GM19193 (cell line): ENCODE data around the gene KLRG1.

Experiments used
- POLR2A ChIP-seq: IDR thresholded peaks from 4 replicates; pipeline ENCODE4 v1.6.1; 2011; ENCODE audit not compliant: insufficient read depth, insufficient read length; ENCODE audit errors: extremely low read depth

The KLRG1 gene

DNA sequence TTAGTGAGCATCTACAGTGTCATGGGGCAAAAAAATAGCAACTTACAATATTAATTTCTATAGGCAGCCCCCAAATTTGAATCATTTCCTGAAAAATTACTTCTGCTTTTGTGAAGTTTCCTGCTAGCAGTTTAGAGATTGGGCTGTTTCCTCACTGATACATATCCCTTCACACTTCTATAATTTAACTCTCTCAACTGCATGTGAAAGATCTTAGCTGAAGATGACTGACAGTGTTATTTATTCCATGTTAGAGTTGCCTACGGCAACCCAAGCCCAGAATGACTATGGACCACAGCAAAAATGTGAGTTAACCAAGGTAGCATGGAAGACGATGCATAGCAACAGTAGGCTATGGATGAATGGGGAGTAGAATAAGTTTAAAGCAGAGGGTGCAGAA lies at the start of gene KLRG1:
Gene KLRG1 (plus strand): TSS at position 134 of the 400 bp plus-strand sequence. CDS start 90 bp downstream, at position 224.
- TF ChIP-seq POLR2A: no peak

DNA sequence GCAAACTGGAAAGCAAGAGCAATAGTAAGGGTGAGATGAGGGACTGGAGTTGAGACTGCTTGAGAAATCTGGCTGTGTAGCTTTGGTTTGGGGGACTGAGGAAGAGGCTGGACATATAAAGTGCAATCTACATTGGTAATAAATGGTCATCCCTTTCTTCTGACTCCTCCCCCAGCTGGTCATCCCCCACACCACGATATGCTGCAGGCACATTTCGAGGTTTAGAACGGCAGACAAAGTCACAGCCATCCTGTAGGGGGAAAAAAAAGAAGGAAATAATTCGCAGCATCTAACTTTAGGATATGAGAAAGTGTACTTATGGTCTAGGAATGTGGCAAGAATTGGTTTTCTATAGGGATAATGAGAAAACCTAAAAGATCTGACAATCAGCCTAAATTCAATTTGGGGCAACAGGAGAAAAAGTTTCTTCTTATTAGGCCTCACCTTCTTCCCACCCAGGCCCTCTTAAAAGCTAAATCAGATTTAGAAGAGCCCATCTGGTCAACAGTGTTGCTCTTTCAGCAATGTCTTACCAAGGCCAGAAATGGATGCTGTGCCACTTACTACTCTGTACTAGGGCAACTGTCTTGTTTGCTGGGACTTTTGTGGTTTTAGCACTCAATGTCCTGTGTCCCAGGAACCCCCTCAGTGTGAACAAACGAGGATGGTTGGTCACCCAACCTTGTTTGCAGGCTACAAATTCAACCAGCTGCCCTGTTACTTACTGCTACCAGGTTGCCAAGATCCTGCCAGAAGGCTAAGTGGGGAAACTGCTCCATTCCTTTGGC lies 47.5 kb upstream of the KLRG1 start:
- no peak for TF ChIP-seq POLR2A

DNA sequence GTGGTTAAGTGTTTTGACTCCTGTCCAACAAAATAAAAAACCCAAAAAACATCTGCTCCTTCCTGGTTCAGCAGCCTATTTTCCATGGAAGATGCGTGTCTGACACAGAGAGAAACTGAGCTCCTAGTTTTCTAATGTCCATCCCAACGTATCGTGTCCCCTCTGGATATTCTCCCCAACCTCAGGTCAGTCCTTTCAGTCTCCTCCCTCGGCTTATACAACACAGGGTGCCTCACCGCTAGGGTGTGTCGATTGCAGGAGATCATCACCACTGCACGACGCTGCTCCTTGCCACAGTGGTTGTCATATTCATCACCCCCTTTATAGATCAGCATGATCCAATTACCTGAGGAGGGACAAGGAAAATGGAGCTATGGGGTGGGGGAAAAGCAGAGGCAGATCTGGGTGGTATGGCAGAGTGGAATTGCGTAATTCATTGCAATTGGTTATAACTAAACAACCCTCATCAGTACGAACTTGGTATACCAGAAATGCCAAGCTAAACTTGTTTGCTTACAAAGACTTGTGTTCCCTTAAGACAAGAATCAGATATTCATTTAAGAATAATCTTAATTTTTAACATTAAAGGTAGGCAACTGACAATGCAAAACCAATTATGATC lies 45.7 kb upstream of the KLRG1 start:
- TF ChIP-seq POLR2A: no peak

DNA sequence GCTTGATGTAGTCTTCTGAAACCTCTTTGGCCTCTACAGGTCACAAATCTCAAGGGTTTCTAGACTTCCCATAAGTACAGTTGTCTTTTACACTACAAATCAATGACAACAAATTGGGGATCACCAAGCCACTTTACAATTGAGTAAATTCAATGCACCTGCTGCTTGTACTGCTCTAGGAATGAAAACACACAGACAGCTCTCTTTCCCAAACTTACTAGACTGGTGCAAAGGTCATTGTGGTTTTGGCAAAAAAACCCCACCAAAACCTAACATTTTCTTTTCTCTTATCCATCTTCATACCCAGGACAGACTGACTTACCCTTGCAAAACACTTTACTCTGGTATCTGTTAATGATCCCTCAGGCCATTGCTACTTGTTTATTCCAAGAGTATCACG lies 42.6 kb upstream of the KLRG1 start:
- TF ChIP-seq POLR2A: no peak

DNA sequence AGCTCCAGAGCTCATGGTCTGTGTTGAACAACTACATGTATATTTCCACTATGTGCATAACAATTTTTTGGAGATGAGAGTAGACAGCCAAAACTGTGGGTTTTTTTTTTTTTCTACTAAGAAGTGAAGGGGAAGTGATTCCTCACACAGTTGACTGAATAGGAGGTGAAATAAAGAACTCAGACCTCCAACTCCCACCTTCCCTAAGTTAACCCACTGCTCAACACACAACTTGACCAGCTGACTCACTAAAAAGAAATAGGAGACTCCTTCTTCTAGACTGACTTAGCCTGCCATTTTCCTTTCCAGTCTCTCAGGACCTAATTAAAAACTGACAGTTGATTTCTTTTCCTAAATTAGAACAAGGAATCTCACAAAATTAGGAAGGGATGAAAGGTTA lies 41.6 kb upstream of the KLRG1 start:
- TF ChIP-seq POLR2A: no peak

DNA sequence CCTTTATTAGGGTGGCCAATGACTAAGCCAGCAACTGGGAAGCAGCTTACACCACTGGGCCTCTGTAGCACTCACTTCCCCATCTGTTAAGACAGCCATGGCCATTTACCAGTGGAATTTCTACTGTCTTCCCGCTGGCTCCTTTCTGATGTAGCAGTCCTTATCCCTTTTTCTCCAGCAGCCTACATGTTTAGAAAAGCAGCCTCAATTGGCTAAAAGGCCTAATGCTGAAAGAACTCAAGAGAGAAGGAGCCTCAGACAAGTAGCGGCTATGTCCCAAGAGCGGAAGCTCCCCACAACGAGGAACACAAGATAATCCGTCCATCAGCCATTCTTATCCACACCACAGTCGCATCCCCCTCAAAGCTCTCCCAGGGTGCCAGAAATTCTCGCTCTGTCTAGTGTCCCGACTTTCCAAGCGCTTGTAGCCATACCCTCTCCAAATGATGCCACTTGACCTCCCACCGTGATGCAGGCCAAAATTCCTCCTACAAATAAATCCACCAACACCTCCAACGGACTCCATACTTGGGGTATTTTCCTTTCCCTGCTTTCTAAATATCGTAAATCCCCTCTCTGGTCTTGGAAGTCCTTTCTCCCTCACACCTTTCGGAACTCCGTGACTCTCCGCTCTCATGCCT lies 40.5 kb upstream of the KLRG1 start:
- TF ChIP-seq POLR2A: no peak

DNA sequence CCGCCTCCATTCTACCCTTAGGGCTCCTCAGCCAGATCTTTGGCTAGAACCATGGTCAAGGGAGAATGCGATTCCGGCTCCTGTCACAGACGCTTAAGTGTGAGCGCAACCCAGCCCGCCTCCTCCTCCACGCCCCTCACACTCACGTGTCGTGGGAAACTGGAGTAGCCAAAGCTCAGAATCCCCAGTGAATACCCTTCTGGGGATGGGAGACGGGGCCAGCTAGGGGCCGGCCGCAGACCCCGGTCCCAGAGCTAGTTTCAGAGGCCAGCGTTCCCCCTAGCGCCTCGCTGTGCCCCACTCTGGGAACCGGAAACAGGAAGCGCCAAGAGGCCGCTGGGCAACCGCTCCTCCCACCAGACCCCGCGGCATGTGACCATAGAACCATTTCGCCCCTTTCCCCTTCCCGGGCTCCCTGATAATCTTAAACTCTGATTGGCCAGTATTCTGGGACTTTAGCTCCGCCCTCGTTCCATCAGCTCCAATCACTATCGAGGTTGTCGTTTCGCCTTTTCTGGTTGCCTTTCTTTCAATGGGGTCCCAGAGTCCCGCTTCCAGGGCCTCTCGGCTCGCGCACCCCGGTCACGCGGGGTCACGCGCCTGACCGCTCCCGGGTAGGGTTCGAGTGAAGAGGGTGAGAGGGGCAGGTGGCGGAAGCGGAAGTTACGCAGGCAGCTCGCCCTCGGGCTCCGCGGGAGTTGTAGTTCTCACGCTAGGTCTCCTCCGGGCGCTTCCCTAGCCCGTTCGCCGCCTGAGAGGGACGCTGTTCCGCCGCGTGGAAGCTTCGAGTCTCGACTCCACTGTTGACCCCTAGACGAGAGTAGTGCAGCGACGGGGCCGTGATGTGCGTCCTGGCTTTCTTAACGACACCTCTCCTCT lies 39.8 kb upstream of the KLRG1 start, which contains the start of gene M6PR:
Gene M6PR (minus strand): TSS at position 304 of the 879 bp plus-strand sequence. CDS start 3,241 bp downstream, outside the sequence.
- TF ChIP-seq POLR2A: peak; percentile 94

DNA sequence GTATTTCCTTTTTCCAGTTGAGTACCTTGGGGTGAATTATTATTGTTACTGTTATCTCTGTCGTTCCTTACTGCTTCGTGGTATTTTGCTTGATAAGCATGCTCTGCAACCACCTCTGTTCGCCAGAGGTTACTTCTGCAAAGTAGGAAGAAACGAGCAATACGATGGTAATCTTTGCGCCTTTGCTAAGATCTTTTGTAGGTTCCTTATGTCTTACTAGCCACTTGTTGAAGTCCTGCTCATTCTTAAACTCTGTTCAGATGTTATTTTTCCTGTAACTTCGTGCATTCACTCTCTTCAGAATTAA lies 39.2 kb upstream of the KLRG1 start:
- no peak for TF ChIP-seq POLR2A

DNA sequence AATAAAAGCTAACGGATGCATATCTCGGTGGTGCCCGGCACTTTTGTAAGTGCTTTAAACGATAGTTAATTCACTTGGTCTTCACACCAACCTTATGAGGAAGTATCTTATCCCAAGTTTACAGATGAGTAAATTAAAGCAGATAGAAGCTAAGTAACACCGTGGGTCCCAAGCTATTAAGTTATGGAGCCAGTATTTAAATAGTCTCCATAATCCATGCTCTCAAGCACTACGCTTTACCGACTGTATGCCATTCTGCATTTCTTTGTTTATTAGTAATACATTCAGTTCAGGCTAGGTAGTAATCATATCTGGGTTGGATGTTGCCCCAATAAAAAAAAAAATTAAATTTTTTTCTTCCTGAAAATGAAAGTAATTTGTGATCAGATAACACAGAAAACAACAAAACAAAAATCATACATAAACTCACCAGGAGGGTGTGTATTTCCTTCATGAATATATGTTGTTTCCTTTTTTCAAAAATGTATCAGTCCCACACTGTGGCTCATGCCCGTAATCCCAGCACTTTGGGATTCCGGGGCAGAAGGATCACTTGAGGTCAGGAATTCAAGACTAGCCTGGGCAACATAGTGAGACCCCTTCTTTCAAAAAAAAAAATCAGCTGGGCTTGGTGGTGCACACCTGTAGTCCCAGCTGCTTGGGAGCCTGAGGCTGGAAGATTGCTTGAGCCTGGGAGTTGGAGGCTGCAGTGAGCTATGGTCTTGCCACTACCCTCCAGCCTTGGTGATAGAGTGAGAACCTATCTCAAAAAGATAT lies 38.5 kb upstream of the KLRG1 start:
- no peak for TF ChIP-seq POLR2A

DNA sequence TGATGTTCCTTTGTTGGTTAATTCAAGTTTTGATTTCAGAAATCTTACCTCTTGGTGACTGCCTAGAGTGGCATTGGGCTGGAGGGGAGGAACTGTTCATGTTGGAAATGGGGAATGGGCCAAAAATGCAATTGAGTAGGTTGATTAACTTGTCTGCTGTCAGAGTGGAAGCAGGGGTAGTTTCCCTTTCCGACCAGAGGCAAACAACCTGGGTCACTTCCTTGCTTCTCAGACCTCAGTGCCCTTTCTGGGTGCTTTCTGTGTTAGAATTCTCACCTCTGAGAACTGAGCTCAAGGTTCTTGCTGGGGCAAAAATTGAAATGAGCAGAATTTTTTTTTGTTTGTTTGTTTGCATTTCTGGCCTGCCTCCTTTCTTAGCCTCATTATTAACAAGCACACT lies 37.6 kb upstream of the KLRG1 start:
- TF ChIP-seq POLR2A: no peak

DNA sequence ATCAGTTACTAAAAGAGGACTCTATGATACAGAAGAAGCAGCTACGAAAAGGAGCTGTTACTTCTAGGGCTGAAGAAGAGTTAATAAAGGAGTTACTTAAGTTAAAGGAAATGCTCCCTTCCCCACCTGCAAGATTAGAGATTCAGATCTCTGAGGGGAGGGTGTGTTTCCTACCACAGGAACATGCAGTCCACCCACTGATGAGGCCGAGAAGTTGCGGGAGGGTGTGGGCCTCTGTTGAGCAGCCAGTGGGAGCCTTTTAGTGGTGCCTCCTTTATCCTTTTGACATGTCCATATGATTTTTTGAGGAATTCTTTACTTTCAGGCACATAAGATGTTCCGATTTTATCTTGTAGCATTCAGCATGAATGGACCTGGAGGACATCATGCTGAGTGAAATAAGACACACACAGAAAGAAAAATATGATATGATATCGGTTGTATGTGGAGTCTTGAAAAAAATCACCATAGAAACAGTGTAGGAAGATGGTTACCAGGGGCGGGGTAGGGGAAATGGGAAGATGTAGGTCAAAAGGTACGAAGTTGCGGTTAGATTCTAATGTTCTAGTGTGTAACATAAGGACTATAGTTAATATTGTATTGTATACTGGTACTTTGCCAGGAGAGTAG lies 35.5 kb upstream of the KLRG1 start:
- TF ChIP-seq POLR2A: no peak

DNA sequence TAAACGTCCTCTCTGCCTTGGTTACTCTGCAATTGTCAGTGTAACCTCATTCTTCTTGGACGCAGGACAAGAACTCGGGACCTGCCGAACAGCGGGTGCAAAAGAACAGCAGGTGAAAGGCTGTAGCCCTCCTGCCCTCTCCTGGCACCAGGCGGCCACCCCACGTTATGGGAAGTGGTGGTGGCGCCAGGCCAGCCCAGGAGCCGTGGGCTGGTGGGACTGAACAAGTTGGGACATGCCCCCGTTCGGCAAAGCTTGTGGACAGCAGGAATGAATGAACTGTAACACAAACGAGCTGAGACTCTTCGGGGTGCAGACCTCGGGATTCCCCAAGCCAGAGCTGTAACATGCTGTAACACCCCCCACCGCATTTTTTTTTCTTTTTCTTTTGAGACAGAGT lies 33.3 kb upstream of the KLRG1 start:
- no peak for TF ChIP-seq POLR2A

DNA sequence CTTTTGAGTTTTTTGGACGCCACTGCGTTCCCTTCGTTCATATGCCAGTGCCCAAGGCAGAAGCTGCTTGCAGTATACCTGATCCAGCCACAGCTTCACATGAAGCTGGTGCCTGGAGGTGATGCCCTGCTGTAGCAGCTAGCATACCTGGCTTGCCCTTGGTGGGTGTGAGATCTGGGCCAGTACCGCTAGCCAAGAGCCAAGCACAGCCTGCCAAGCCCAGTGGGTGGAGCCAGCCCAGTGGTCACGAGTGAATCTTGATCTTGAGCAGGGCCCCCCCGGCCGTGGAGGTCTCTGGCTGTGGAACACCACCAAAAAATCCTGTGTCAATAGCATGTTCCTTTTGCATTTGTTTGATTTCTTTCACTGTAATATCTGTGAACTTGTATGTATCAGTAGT lies 32.6 kb upstream of the KLRG1 start:
- TF ChIP-seq POLR2A: no peak

DNA sequence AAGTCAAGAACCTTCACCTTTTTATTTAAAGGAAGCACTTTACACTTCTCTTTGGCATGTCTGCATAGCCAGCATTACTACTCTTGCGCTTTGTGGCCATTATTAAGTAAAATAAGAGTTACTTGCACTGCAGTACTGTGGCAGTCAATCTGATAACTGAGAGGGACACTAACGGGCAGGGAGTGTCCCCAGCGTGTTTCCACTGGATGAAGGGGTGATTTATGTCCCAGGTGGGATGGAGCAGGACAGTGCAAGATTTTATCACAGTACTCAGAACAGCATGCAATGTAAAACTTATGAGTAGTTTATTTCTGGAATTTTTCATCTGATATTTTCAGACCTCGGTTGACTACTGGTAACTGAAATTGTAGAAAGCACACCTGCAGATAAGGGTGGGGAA lies 31.8 kb upstream of the KLRG1 start:
- TF ChIP-seq POLR2A: no peak
